GM12874 (cell line): Measurements from ENCODE around the gene SHC4.

Experiments
- CTCF ChIP-seq: IDR thresholded peaks from 2 replicates; pipeline ENCODE4 v1.5.1; 2011; ENCODE audit warnings: low read depth, mild to moderate bottlenecking, control low read depth, low read length, moderate library complexity; ENCODE audit not compliant: insufficient read depth

Gene SHC4

GRCh38 chr15:48777645-48778330 is 185.9 kb downstream of the SHC4 start:
- no peak for TF ChIP-seq CTCF

- TF ChIP-seq CTCF: no peak
Observed at GRCh38 chr15:48775546-48775945, 188.2 kb downstream of the SHC4 start.

GRCh38 chr15:48774484-48774883 is 189.2 kb downstream of the SHC4 start:
- TF ChIP-seq CTCF: no peak
